Measurements from ENCODE around the gene CYLD.

GRCh38 chr16:50762241-50762640, 20.4 kb downstream of the CYLD start:
- TF ChIP-seq MXI1 (IDR thresholded peaks at IDR 0.05; ENCODE audit: borderline replicate concordance, low read depth, low read length) (no peak), CTCF (conservative IDR thresholded peaks at IDR 0.05; ENCODE audit: low read depth, low read length) (no peak), BHLHE40 (IDR thresholded peaks at IDR 0.05; ENCODE audit: low read depth, low read length) (no peak), RAD21 (IDR thresholded peaks at IDR 0.05; ENCODE audit: low read length) (no peak), USF2 (IDR thresholded peaks at IDR 0.05; ENCODE audit: low read depth, low read length) (no peak)

Data from IMR-90 (cell line).